Endothelial cell of umbilical vein (primary cell): Measurements from ENCODE around the gene C5. TPM values are rescaled to one million over a fixed set of nuclear protein-coding genes. Genes with fewer than 3 reads are reported as not detected.

Source experiments
- BruUV-seq: library from RNA; stranded (reverse); fragments of 400-500 nt; replicated peaks from 2 replicates; lab custom pipeline; 2021; lab: Mats Ljungman, UMichigan
- CTCF ChIA-PET: fragments of 300-600, 350-600 bp; sonication (Branson Sonifier 250); formaldehyde crosslinking; loops from one replicate; lab custom pipeline; 2021; ENCODE audit warnings: antibody characterized with exemption, inconsistent platforms; lab: Charles Lee
- POLR2A ChIA-PET: fragments of 300-600, 350-600 bp; sonication (Branson Sonifier 250); formaldehyde crosslinking; loops from one replicate; lab custom pipeline; 2021; ENCODE audit warnings: antibody characterized with exemption, inconsistent platforms; lab: Charles Lee
- DNase-seq: peaks from one replicate; pipeline ENCODE4 v3.0.0-alpha.2; 2011; ENCODE audit warnings: low read depth, low spot score
- FAIRE-seq: peaks from 2 replicates; lab custom pipeline; 2011; peaks lifted over from hg19 to GRCh38; lab: Jason Lieb, UNC
- H2AFZ ChIP-seq: 2 replicates; pipeline ENCODE4 v1.6.0; 2012; ENCODE audit warnings: low read depth, low read length, control low read depth, inconsistent platforms
- H3K27ac ChIP-seq: 2 replicates; pipeline ENCODE4 v1.5.1; 2011; ENCODE audit warnings: low read depth, mild to moderate bottlenecking, control low read depth, low read length, moderate library complexity; ENCODE audit not compliant: insufficient read depth
- H3K27me3 ChIP-seq, 2 experiments: 2 replicates each; pipeline versions ENCODE4 v1.6.0 to v1.6.1; 2011; ENCODE audit warnings: low read length in 2 of 2, mixed read lengths in 1 of 2; ENCODE audit not compliant: control insufficient read depth in 2 of 2, insufficient read depth in 2 of 2
- H3K36me3 ChIP-seq, 2 experiments: 2 replicates in 1 of 2; 3 replicates in 1 of 2; pipeline ENCODE4 v1.5.1; 2011; ENCODE audit warnings: low read length in 2 of 2, mild to moderate bottlenecking in 1 of 2, moderate library complexity in 1 of 2; ENCODE audit not compliant: control insufficient read depth in 2 of 2, insufficient read depth in 2 of 2; ENCODE audit errors: extremely low read depth in 1 of 2
- H3K4me1 ChIP-seq: 3 replicates; pipeline ENCODE4 v1.5.1; 2011; ENCODE audit warnings: mild to moderate bottlenecking, low read length; ENCODE audit not compliant: control insufficient read depth, insufficient read depth; ENCODE audit errors: extremely low read depth
- H3K4me2 ChIP-seq: 2 replicates; pipeline ENCODE4 v1.6.1; 2011; ENCODE audit warnings: low read length, control low read depth, mixed read lengths; ENCODE audit not compliant: insufficient read depth
- H3K4me3 ChIP-seq, 3 experiments: fragments of 200-600 bp in 1 of 3; sonication (generic), shearing (Covaris generic) in 1 of 3; replicated peaks in 1 of 3; 2 replicates each; pipeline ENCODE4 v1.5.1; 2011 to 2016; ENCODE audit warnings: control low read depth in 3 of 3, low read length in 3 of 3, mild to moderate bottlenecking in 2 of 3, inconsistent platforms in 1 of 3, low read depth in 1 of 3, moderate library complexity in 1 of 3; ENCODE audit not compliant: insufficient read depth in 1 of 3
- H3K79me2 ChIP-seq: 2 replicates; pipeline ENCODE4 v1.6.0; 2012; ENCODE audit warnings: low read length, inconsistent platforms; ENCODE audit not compliant: control insufficient read depth, insufficient read depth
- H3K9ac ChIP-seq: replicated peaks from 2 replicates; pipeline ENCODE3; 2011; ENCODE audit warnings: low read length, control low read depth; ENCODE audit not compliant: insufficient read depth; ENCODE audit errors: extremely low read depth
- H3K9me1 ChIP-seq: replicated peaks from 3 replicates; pipeline ENCODE4 v1.6.0; 2011; ENCODE audit warnings: mild to moderate bottlenecking, low read length; ENCODE audit not compliant: control insufficient read depth, insufficient read depth; ENCODE audit errors: extremely low read depth
- H3K9me3 ChIP-seq: replicated peaks from 2 replicates; pipeline ENCODE4 v1.5.1; 2012; ENCODE audit warnings: low read length, inconsistent platforms; ENCODE audit not compliant: control insufficient read depth, insufficient read depth
- H4K20me1 ChIP-seq: replicated peaks from 2 replicates; pipeline ENCODE3; 2011; ENCODE audit warnings: mild to moderate bottlenecking, low read length; ENCODE audit not compliant: control insufficient read depth, insufficient read depth; ENCODE audit errors: extremely low read depth
- EZH2 ChIP-seq: IDR thresholded peaks from 2 replicates; pipeline ENCODE4 v1.6.1; 2012; ENCODE audit warnings: borderline replicate concordance, low read depth, mild to moderate bottlenecking, moderate library complexity, low read length, inconsistent platforms; ENCODE audit not compliant: severe bottlenecking
- FOS ChIP-seq: IDR thresholded peaks from 2 replicates; pipeline ENCODE4 v1.6.1; 2011; ENCODE audit warnings: mild to moderate bottlenecking, low read length, moderate library complexity, borderline replicate concordance; ENCODE audit not compliant: insufficient read depth
- GATA2 ChIP-seq: IDR thresholded peaks from 2 replicates; pipeline ENCODE4 v1.7.0; 2011; ENCODE audit warnings: low read depth, mild to moderate bottlenecking, moderate library complexity, mixed read lengths, low read length; ENCODE audit not compliant: insufficient read length, insufficient read depth
- JUN ChIP-seq: IDR thresholded peaks from 2 replicates; pipeline ENCODE4 v1.6.1; 2011; ENCODE audit warnings: borderline replicate concordance, low read depth; ENCODE audit not compliant: insufficient read length, insufficient read depth
- MYC ChIP-seq: IDR thresholded peaks from one replicate; pipeline ENCODE4 v1.6.1; 2011; ENCODE audit warnings: mild to moderate bottlenecking, low read depth, low read length
- POLR2A ChIP-seq: IDR thresholded peaks from 2 replicates; pipeline ENCODE4 v1.6.1; 2012; ENCODE audit warnings: low read depth, mild to moderate bottlenecking, control low read depth, low read length
- POLR2AphosphoS5 ChIP-seq: IDR thresholded peaks from 2 replicates; pipeline ENCODE4 v1.6.1; 2012; ENCODE audit warnings: low read depth, mild to moderate bottlenecking, control low read depth, low read length, moderate library complexity; ENCODE audit not compliant: insufficient read depth
- dilution Hi-C: fragments of 300-500 bp; cut with MboI; formaldehyde crosslinking; loops from one replicate; pipeline ENCODE4 v1.15.0; 2019; ENCODE audit warnings: low sequenced_read_pairs; ENCODE audit not compliant: extremely low pct_ligation_motif_present
- intact Hi-C: fragments of 100-400 bp; cut with micrococcal nuclease; formaldehyde crosslinking; loops from one replicate; pipeline ENCODE4 v1.10.0; 2022
- polyA plus RNA-seq, 4 experiments: library from polyadenylated mRNA; depleted of rRNA in 3 of 4; stranded (reverse) in 3 of 4; unstranded in 1 of 4; fragments of >200 nt; gene quantifications; 2 replicates each; pipeline versions ENCODE4 v1.2.1 to v1.2.3, GENCODE V29; 2011 to 2012; ENCODE audit warnings: missing spikeins in 1 of 4
- total RNA-seq: library from RNA; stranded (reverse); gene quantifications from 2 replicates; pipeline ENCODE4 v1.2.3, GENCODE V29; 2021
- TF ChIP-seq, protein P1 (sequence below): IDR thresholded peaks from 2 replicates; pipeline ENCODE4 v1.6.1; 2011; ENCODE audit not compliant: insufficient read depth, insufficient read length
- TF ChIP-seq, protein P2 (sequence below), 2 donors: IDR thresholded peaks; 1 replicate in 1 of 2; 2 replicates in 1 of 2; pipeline ENCODE4 v1.5.1; 2011; ENCODE audit warnings: low read length in 2 of 2, mild to moderate bottlenecking in 2 of 2, moderate library complexity in 2 of 2, control low read depth in 1 of 2, inconsistent platforms in 1 of 2, low read depth in 1 of 2; ENCODE audit not compliant: insufficient read depth in 1 of 2; ENCODE audit errors: extremely low read depth in 1 of 2

The C5 gene
- total and polyA plus RNA-seq, 2 donors (not counting 3 experiments of a cell fraction or from before 2014, with no cell fraction given), result 0.79 to 1.6 TPM

DNA sequence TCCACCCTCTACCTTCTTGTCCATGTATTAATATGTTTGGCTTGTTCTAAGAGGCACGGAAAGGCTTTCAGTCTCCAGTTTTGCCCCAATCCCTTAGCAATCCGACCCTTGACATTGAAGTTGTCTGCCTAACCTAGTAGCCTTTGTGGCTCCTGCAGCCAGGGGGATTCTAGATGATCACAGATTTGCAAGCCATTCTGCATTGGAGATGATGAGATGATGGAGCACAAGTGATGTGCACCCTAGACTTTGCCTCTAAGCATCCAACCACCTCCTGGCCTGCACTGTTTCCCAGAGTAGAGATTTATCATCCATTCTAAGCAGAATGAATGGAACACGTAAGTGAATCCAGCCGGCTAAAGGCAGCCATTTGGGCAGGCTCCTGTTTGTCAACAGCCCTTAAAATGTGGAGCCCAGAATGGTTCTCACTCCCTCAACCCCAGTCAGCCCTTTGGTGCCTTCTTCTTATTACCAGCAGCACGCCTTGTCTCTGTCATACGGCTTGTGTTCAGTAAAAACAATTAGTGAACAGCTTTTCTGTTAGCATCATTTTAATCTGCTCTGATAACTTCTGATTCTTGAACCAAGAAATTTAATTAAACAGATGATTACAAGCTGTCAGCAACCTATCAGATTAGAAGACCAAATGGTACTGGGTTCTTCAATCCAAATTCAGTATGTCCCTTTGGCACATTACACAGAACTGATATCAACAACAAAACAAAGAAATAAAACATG is 117.8 kb downstream of the C5 start:
- dilution Hi-C loops (no loop called here), intact Hi-C loops (no loop called here)
- TF ChIP-seq FOS (no peak), MYC (no peak), JUN (no peak), POLR2AphosphoS5 (no peak), EZH2 (no peak), GATA2 (no peak), POLR2A (no peak)
- TF ChIP-seq, protein P1, sequence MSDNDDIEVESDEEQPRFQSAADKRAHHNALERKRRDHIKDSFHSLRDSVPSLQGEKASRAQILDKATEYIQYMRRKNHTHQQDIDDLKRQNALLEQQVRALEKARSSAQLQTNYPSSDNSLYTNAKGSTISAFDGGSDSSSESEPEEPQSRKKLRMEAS, result no peak
- TF ChIP-seq, protein P2, sequence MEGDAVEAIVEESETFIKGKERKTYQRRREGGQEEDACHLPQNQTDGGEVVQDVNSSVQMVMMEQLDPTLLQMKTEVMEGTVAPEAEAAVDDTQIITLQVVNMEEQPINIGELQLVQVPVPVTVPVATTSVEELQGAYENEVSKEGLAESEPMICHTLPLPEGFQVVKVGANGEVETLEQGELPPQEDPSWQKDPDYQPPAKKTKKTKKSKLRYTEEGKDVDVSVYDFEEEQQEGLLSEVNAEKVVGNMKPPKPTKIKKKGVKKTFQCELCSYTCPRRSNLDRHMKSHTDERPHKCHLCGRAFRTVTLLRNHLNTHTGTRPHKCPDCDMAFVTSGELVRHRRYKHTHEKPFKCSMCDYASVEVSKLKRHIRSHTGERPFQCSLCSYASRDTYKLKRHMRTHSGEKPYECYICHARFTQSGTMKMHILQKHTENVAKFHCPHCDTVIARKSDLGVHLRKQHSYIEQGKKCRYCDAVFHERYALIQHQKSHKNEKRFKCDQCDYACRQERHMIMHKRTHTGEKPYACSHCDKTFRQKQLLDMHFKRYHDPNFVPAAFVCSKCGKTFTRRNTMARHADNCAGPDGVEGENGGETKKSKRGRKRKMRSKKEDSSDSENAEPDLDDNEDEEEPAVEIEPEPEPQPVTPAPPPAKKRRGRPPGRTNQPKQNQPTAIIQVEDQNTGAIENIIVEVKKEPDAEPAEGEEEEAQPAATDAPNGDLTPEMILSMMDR (IDR thresholded peaks at IDR 0.05; ENCODE audit: extremely low read depth in 1 of 2, insufficient read depth in 1 of 2, low read depth in 1 of 2, low read length in 2 of 2), result no peak
- DNase-seq (no peak), FAIRE-seq (no peak)
- Histone ChIP-seq H3K79me2 (no peaks in the 10 kb centered on the region), H2AFZ (peak overlapping the region; percentile 28), H3K27me3 (no peaks in the 10 kb centered on the region), H3K36me3 (no peaks in the 10 kb centered on the region), H3K9me3 (no peaks in the 10 kb centered on the region), H3K4me1 (peaks cover 61% of the 10 kb centered on the region), H3K4me2 (peak overlapping the region; percentile 47), H3K9ac (peak overlapping the region; percentile 80), H3K9me1 (no peaks in the 10 kb centered on the region), H4K20me1 (no peaks in the 10 kb centered on the region), H3K27ac (peak overlapping the region; percentile 97), H3K4me3 (no peak overlapping the region)
- CTCF ChIA-PET, result interaction anchor here (0.6 to 0.9 kb wide), 3 partner anchors 12 to 42 kb away, joined by 3 to 7 read pairs (median 3); no protein-coding TSS in a partner anchor
- POLR2A ChIA-PET, result no interaction called here
- no TSS peak for BruUV-seq
